SHP77 (cell line): ENCODE measurements around the gene UCK2.

Source experiments
- DNase-seq, 2 experiments: peaks; one replicate each; lab custom pipeline; 2025; lab: John Stamatoyannopoulos, UW

Gene UCK2

DNA sequence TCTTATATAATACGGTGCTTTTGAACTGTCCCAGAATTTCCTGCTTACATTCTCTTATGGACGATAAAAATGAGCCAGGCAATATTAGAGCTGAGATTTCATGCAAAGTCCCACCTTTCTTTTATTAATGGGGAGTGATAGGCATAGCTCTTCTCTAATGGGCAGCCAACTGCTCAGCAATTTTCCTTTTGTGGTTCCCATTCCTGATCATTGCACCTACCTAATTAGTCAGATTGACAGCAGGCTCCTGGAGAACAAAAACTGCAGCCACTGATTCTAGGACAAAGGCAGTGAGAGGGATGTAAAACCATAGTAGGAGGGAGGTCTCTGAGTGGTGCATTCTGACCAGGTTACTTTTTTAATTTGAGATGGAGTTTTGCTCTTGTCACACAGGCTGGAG, 110.4 kb downstream of the UCK2 start:
- DNase-seq = no peak

DNA sequence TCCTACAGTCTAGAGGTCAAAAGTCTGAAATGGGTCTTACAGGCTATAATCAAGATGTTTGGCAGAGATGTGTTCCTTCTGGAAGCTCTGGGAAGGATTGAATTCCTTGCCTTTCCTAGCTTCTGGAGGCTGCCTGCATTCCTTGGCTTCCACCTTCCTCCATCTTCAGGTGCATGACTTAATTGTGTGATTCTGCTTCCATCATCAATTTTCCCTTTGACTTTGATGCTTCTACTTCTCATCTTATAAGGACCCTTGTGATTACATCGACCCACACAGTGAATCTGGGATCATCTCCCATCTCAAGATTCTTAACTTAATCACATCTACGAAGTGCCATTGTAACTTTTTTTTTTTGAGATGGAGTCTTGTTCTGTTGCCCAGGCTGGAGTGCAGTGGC, 111.4 kb downstream of the UCK2 start:
- no peak for DNase-seq

DNA sequence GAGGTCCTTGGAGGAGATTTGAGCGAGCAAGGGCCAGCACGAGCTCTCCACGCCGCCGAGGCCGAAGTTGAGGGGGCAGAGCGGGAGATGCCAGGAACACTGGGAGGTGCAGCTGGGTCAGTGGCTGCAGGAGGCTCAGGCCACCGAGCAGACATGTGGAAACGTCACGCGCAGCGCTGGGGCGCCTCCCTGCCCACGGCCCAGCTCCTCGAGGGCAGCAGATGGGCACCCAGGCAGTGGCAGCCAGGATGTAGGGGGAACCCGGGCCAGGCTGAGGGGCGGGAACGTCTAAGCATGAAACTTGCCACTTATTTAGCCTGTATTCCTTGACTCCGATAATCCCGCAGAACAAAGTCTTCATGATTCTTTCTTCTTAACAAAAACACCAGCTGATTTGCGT, 114.1 kb downstream of the UCK2 start:
- no peak for DNase-seq

DNA sequence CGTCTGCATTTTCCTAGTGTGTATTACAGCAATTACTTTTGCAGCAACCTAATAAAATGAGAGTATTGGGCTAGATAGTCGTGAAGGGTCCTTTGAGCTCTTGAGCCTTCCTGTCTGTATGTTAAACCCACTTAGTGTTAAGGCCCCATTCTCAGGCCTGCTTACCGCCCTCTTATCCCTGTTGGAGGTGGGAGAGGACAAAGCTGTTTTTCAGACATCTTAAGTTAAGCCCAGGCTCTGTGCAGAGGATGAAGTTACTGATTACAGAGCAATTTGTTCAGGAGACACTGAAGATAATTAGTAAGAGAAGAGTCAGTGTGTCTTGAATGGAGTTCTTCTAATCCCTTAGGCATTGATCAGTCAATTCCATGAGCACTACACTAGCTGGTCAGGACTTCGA, 114.6 kb downstream of the UCK2 start:
- DNase-seq = no peak

DNA sequence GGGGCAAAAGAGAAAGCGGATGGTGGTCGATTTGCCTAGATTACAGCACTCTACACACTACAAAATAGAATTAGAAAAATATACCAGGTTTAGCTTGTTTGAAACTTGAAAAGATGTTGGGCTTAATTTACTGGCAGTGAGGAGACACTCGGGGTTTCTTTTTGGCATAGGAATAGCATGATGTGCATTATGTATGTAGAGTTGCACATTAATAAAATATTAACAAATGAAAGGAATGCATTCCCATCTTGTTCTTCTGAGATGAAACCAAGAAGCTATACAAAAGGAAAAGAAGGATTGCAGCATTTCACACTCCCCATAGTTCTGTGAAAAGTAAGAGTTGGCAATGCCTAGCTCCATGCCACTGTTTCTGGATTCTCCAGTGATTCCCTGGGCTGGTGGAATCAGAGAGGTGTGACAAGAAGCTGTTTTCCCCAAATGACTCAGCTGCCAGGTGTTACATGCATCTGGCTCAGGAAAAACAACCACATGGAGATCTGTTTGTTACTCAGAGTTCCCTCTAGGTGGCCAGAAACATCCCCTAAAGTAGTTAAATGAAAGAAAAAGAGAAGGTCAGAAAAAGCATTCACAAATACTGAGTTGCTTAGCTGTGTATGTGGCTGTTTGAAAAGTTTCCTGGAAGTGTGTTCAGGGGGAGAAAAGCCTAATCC, 115.6 kb downstream of the UCK2 start:
- no peak for DNase-seq

DNA sequence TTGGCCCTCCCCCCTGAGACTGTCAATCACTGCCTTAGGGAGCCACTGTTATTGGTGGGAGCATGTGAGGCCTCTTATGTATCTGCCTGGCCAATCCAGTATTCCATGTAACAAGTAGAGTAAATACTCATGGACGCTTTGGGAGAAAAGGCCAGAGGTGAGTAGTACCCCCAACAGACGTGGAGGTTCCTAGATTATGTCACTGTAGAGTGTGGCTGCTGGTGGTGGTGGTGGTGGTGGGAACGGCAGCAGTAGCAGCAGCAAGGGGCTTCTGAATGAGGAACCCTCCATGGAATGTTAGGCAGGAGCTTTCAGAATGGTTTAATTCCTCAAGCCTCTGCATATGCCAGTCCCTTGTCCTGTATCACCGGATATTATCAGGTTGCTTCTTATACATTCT, 118.5 kb downstream of the UCK2 start:
- no peak for DNase-seq

DNA sequence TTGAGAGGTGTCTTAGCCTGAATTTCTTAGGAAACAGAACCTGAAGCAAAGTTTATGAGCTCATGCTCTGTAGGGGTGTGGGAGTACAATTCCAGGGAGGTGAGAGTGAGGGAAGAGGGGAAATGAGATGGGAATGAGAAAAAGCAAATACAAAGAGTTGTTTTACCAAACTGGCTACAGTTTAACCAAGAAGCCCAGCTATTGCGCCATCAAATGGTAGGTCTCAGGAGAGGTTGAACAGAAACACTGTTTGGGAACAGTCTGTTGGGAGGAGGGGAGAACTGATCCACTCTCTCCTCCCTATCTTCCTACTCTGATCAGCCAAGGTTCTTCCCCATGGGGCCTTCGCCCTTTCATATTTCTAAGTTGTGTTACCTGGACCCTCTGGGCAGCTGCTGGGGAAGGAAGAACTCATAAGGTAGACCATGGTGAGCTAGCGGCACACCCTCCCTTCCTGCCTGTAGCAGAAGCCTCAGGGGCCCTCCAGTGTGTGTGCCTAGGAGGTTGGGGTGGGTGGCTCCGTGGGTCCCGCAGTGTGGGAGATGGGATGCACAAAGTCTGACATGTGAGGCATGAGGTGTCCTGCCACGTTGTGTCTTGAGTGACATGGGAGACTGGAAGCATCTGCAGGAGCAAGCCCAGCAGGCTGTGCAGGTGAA, 120.5 kb downstream of the UCK2 start:
- no peak for DNase-seq

DNA sequence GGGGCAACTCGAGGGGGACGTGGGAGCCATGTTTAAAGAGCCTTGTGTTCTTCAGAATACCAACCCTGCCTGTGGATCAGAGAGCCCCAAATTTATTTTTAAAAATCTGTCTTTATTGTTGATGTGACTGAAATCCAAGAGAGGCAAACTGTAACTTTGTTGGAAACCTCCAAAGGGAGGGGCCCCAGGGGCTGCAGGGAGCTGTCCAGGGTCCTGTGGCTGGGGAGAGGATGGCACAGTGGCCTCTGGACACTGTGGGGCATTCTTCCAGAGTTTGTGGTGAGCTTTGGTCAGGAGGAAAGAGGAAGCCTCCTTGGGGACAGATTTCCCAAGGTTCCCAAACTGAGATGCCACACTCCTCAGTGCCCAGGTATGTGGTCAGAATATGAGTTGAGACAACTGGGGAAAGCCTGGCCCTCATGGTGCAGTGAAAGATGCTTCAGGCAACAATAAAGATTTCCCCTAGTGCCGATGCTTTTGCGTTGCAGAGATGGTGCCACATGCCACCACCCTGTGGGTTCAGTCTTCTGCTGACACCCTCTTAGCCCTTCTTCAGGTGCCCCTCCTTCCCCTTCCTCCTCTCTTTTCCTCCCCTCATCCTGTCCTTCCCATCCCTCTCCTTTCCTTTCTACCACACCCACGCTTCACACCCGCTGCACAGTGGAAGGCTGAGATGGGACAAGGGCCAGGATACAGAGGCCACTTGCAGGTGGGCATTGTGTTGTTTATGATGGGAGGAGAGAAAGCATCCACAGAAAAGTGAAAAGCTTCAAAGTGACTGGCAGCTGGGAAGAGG, 122.1 kb downstream of the UCK2 start:
- DNase-seq = no peak

DNA sequence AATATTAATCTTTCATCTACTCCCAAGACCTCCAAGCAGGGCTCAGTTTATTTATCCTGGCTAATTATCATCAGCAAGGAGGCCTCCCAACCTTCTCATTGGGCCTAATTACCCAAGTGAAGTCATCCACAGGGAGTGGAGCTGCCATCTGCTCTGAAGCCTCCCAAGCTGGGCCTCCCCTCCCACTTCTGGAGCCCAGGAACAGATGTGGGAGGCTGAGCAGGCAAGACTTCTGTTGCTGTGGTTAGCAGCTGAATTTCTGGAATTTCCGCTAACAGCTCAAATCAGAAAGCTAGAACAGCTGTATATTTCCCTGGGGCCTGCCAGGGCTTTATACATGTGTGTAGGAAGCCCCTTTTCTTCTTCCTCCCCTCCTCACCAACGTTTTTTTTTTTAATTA, 127.5 kb downstream of the UCK2 start:
- DNase-seq = no peak

DNA sequence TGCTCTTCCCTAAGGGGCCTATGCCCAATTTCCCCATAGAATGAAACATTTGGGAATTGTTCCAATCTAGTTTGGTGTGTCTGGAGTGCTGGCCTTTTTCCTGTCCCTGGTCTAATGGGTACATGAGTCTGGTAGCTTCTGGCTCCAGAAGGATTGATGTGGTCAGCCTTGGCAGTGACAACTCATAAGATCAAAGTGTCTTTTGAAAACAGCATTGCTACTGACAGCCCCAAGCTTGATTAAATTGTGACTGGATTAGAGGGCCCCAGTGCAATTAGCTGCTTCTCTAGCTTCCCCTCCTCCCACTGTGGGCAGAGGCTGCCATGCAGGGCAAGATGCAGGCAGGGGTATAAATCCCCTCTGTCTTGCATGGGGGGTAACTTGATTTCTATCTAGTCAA, 130.9 kb downstream of the UCK2 start:
- DNase-seq = no peak

DNA sequence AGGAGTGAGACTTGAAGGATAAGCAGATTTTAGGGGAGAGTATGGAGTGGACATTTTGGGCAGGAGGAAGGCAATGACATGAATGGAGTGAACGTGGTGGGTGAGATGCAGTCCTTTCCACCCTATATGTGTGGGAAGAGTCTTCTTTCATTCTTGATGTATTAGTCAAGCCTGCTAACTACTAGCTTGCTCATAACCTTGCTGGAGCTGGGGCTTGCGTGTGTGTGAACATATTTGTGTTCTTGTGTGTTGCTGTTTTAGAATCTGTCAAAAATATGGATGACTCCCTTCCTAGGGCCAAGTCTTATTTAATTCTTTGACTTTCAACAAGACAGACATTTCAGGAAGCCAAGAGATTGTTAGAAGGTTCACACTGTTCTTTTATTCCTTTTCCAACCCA, 132.7 kb downstream of the UCK2 start:
- DNase-seq = no peak

DNA sequence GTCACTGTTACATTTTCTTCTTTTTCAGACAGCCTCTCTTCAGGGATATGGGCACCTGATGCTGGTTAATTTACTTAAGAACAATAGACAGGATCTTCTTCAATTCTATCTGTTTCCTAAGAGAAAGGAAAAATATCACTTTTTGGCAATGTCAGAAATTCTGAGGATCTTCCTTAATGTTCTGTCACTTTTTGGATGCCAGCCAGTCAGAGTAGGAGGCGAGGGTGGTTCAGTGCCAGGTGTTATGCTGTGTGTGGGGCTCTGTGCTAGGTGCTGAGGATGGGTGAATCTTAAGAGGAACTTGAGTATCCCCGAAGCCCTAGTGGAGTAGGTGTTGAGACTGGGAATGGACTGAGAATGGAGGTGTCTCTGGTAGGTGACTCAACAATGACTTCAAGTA, 133.5 kb downstream of the UCK2 start:
- DNase-seq = no peak
